NCI-H1436 treated with DMSO at 0.1 percent for 48 hours (cell line): ENCODE measurements around the gene OMA1.

Source experiments
- DNase-seq: peaks from one replicate; lab custom pipeline; 2025; lab: John Stamatoyannopoulos, UW

The OMA1 gene

DNA sequence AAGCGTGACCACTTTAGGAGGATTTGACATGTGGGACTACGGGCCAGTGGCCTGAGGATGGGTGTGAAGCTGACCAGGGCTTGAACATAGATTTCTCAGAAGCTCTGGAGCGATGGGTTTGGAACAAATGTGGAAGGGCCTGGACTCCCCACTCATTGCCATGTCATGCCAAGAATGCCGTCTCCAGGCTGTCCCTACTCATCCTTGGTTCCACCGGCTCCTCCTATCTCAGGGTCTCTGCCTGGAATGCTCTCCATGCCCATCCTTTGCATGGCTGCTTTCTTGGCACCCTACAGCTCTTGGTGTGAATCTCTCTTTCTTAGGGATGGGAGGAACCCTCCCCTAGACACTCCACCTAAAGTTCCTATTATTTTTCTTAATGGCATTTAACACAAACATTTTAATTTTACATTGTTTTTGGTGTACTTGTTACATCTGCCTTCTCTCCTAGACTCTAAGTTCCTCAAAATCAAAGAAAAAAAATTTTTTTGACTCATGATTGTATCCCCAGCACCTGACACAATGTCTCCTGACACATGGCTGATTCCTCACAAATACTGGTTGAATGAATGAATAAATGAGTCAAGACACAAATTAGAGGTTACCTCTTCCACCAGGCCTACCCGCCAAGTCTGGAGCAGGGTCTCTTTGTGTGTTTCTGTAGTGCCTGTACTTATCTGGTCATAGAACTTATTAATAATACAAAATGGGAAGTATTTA is 114.5 kb downstream of the OMA1 start:
- no peak for DNase-seq
